Liver (tissue), 3 donors: ENCODE results near the gene DGKB.

Experiments
- ATF3 ChIP-seq: IDR thresholded peaks from 2 replicates; pipeline ENCODE4 v1.6.1; 2016; ENCODE audit warnings: antibody characterized with exemption
- CTCF ChIP-seq: fragments of 150-350 bp; IDR thresholded peaks from 2 replicates; pipeline ENCODE4 v1.5.1; 2017; ENCODE audit warnings: improper control_type of control experiment, low read depth, low read length; ENCODE audit not compliant: missing input control
- GABPA ChIP-seq, 2 donors: IDR thresholded peaks in 1 of 2; conservative IDR thresholded peaks in 1 of 2; 2 replicates each; pipeline ENCODE4 v1.6.1; 2016; ENCODE audit warnings: antibody characterized with exemption in 2 of 2, mild to moderate bottlenecking in 1 of 2, moderate library complexity in 1 of 2
- donor health status: healthy.
- donor health status: healthy.

- TF ChIP-seq CTCF (no peak), GABPA (IDR thresholded peaks at IDR 0.05 in 1 of 2, conservative IDR thresholded peaks at IDR 0.05 in 1 of 2) (no peak), ATF3 (no peak)
Measured at GRCh38 chr7:14288701-14289100, 613.9 kb downstream of the DGKB start.
